ENCODE results near the gene FTH1.
"Not testable (repeated sequence)": the region's sequence is repeated elsewhere in the genome, so short reads cannot be mapped to it uniquely, and the experiment has no call there.

FTH1 gene

GRCh38 chr11:61969838-61970662 is 2.6 kb upstream of the FTH1 start:
- no peaks in the 10 kb centered on the region for H3K27me3 ChIP-seq (ENCODE audit: control insufficient read depth, insufficient read depth, low read length)
- H3K4me3 ChIP-seq (ENCODE audit: low read depth, low read length), result no peak overlapping the region
- H3K36me3 ChIP-seq (ENCODE audit: control insufficient read depth, insufficient read depth, low read length), result peaks cover 17% of the 10 kb centered on the region
- H3K9ac ChIP-seq (ENCODE audit: low read length), result no peak overlapping the region
- H3K9me3 ChIP-seq (ENCODE audit: control insufficient read depth, insufficient read depth, low read depth, low read length), result no peaks in the 10 kb centered on the region
- H3K27ac ChIP-seq (ENCODE audit: low read depth, low read length), result no peak overlapping the region
- H3K4me1 ChIP-seq (ENCODE audit: control insufficient read depth, insufficient read depth, low read length), result peaks cover 47% of the 10 kb centered on the region

GRCh38 chr11:61969391-61969758 is 1.9 kb upstream of the FTH1 start:
- Histone ChIP-seq H3K27me3 (ENCODE audit: control insufficient read depth, insufficient read depth, low read length) (no peaks in the 10 kb centered on the region), H3K27ac (ENCODE audit: low read depth, low read length) (no peak overlapping the region), H3K4me3 (ENCODE audit: low read depth, low read length) (no peak overlapping the region), H3K36me3 (ENCODE audit: control insufficient read depth, insufficient read depth, low read length) (peaks cover 24% of the 10 kb centered on the region), H3K9ac (ENCODE audit: low read length) (no peak overlapping the region), H3K9me3 (ENCODE audit: control insufficient read depth, insufficient read depth, low read depth, low read length) (no peaks in the 10 kb centered on the region), H3K4me1 (ENCODE audit: control insufficient read depth, insufficient read depth, low read length) (peaks cover 44% of the 10 kb centered on the region)

GRCh38 chr11:61968758-61969390 is 1.4 kb upstream of the FTH1 start:
- peaks cover 42% of the 10 kb centered on the region for H3K4me1 ChIP-seq (ENCODE audit: control insufficient read depth, insufficient read depth, low read length)
- no peaks in the 10 kb centered on the region for H3K27me3 ChIP-seq (ENCODE audit: control insufficient read depth, insufficient read depth, low read length)
- peak overlapping the region; percentile 99 for H3K4me3 ChIP-seq (ENCODE audit: low read depth, low read length)
- H3K9ac ChIP-seq (ENCODE audit: low read length), result peak overlapping the region; percentile 97
- no peaks in the 10 kb centered on the region for H3K9me3 ChIP-seq (ENCODE audit: control insufficient read depth, insufficient read depth, low read depth, low read length)
- H3K27ac ChIP-seq (ENCODE audit: low read depth, low read length), result peak overlapping the region; percentile 91; the same call in 1 of the 2 replicates
- H3K36me3 ChIP-seq (ENCODE audit: control insufficient read depth, insufficient read depth, low read length), result peaks cover 29% of the 10 kb centered on the region

- Histone ChIP-seq H3K27ac (ENCODE audit: low read depth, low read length) (peak overlapping the region; percentile 91), H3K27me3 (ENCODE audit: control insufficient read depth, insufficient read depth, low read length) (no peaks in the 10 kb centered on the region), H3K4me1 (ENCODE audit: control insufficient read depth, insufficient read depth, low read length) (peaks cover 35% of the 10 kb centered on the region), H3K9ac (ENCODE audit: low read length) (peak overlapping the region; percentile 97), H3K4me3 (ENCODE audit: low read depth, low read length) (peak overlapping the region; percentile 99), H3K36me3 (ENCODE audit: control insufficient read depth, insufficient read depth, low read length) (peaks cover 34% of the 10 kb centered on the region), H3K9me3 (ENCODE audit: control insufficient read depth, insufficient read depth, low read depth, low read length) (no peaks in the 10 kb centered on the region)
Measured at GRCh38 chr11:61967924-61968757, 707 bp upstream of the FTH1 start.

- Histone ChIP-seq H3K4me1 (ENCODE audit: control insufficient read depth, insufficient read depth, low read length) (peaks cover 23% of the 10 kb centered on the region), H3K27ac (ENCODE audit: low read depth, low read length) (peak overlapping the region; percentile 91; the same call in 1 of the 2 replicates), H3K36me3 (ENCODE audit: control insufficient read depth, insufficient read depth, low read length) (peaks cover 37% of the 10 kb centered on the region), H3K4me3 (ENCODE audit: low read depth, low read length) (peak overlapping the region; percentile 99), H3K9ac (ENCODE audit: low read length) (peak overlapping the region; percentile 94), H3K9me3 (ENCODE audit: control insufficient read depth, insufficient read depth, low read depth, low read length) (no peaks in the 10 kb centered on the region), H3K27me3 (ENCODE audit: control insufficient read depth, insufficient read depth, low read length) (no peaks in the 10 kb centered on the region)
Measured at GRCh38 chr11:61966734-61967115, 709 bp downstream of the FTH1 start.

GRCh38 chr11:61964666-61965271 is 2.7 kb downstream of the FTH1 start:
- not testable (repeated sequence) for H3K27ac ChIP-seq (ENCODE audit: low read depth, low read length); H3K9ac ChIP-seq (ENCODE audit: low read length)
- peaks cover 11% of the 10 kb centered on the region for H3K4me1 ChIP-seq (ENCODE audit: control insufficient read depth, insufficient read depth, low read length)

GRCh38 chr11:61964058-61964665 is 3.3 kb downstream of the FTH1 start:
- H3K4me3 ChIP-seq (ENCODE audit: low read depth, low read length), result no peak overlapping the region
- H3K4me1 ChIP-seq (ENCODE audit: control insufficient read depth, insufficient read depth, low read length), result peaks cover 11% of the 10 kb centered on the region
- H3K27ac ChIP-seq (ENCODE audit: low read depth, low read length), result no peak overlapping the region
- H3K9me3 ChIP-seq (ENCODE audit: control insufficient read depth, insufficient read depth, low read depth, low read length), result no peaks in the 10 kb centered on the region
- H3K9ac ChIP-seq (ENCODE audit: low read length), result no peak overlapping the region
- no peaks in the 10 kb centered on the region for H3K27me3 ChIP-seq (ENCODE audit: control insufficient read depth, insufficient read depth, low read length)
- peaks cover 37% of the 10 kb centered on the region for H3K36me3 ChIP-seq (ENCODE audit: control insufficient read depth, insufficient read depth, low read length)

More at GRCh38 chr11:61964666-61965271, 2.7 kb downstream of the FTH1 start:
- H3K4me3 ChIP-seq (ENCODE audit: low read depth, low read length), result peak overlapping the region; percentile 99; the same call in 1 of the 2 replicates
- peaks cover 37% of the 10 kb centered on the region for H3K36me3 ChIP-seq (ENCODE audit: control insufficient read depth, insufficient read depth, low read length)
- H3K9me3 ChIP-seq (ENCODE audit: control insufficient read depth, insufficient read depth, low read depth, low read length); H3K27me3 ChIP-seq (ENCODE audit: control insufficient read depth, insufficient read depth, low read length): not testable (repeated sequence)

GRCh38 chr11:61963282-61964057 is 4.0 kb downstream of the FTH1 start:
- Histone ChIP-seq H3K27me3 (ENCODE audit: control insufficient read depth, insufficient read depth, low read length) (no peaks in the 10 kb centered on the region), H3K27ac (ENCODE audit: low read depth, low read length) (no peak overlapping the region), H3K9ac (ENCODE audit: low read length) (no peak overlapping the region), H3K9me3 (ENCODE audit: control insufficient read depth, insufficient read depth, low read depth, low read length) (no peaks in the 10 kb centered on the region), H3K36me3 (ENCODE audit: control insufficient read depth, insufficient read depth, low read length) (peaks cover 37% of the 10 kb centered on the region), H3K4me1 (ENCODE audit: control insufficient read depth, insufficient read depth, low read length) (peaks cover 5% of the 10 kb centered on the region), H3K4me3 (ENCODE audit: low read depth, low read length) (no peak overlapping the region)

GRCh38 chr11:61963016-61963281 is 4.5 kb downstream of the FTH1 start:
- peaks cover 37% of the 10 kb centered on the region for H3K36me3 ChIP-seq (ENCODE audit: control insufficient read depth, insufficient read depth, low read length)
- no peak overlapping the region for H3K9ac ChIP-seq (ENCODE audit: low read length)
- H3K27ac ChIP-seq (ENCODE audit: low read depth, low read length), result no peak overlapping the region
- H3K9me3 ChIP-seq (ENCODE audit: control insufficient read depth, insufficient read depth, low read depth, low read length), result no peaks in the 10 kb centered on the region
- no peaks in the 10 kb centered on the region for H3K27me3 ChIP-seq (ENCODE audit: control insufficient read depth, insufficient read depth, low read length)
- H3K4me3 ChIP-seq (ENCODE audit: low read depth, low read length), result no peak overlapping the region
- no peaks in the 10 kb centered on the region for H3K4me1 ChIP-seq (ENCODE audit: control insufficient read depth, insufficient read depth, low read length)
